ENCODE measurements around the gene TSPOAP1. TPM values are rescaled to one million over a fixed set of nuclear protein-coding genes. Genes with fewer than 3 reads are reported as not detected.
A peak's percentile ranks its signal among the peaks of the same experiment; 100 is the strongest.

TSPOAP1 gene
- total RNA-seq, 1 donor from 2014 or later = 0.05 TPM

DNA sequence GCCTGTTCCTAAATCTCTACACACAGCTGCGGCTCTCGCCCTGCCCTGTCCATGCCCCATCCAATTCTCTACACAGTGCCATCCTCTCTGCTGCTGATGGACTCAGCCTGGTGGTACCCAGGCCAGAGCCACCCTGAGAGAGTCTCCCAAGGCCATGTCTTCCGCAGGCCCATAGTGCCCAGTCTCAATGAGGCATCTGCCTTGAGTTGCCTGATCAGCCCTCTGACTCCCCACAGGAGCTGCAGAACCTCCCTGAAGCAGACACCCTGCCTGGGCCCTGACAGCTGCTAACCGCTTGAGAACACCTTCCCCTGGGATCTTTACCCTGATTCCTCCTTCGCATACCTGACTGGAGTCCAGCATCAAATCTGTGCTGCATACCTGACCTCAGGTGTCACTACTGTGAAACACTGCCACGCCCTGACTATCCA, 13.3 kb downstream of the TSPOAP1 start:
- Mint-ChIP-seq H3K36me3 (ENCODE audit: unreplicated experiment) (no peaks in the 10 kb centered on the region), H3K27ac (ENCODE audit: unreplicated experiment) (no peak overlapping the region), H3K4me1 (ENCODE audit: unreplicated experiment) (no peaks in the 10 kb centered on the region), H3K27me3 (ENCODE audit: unreplicated experiment) (peaks cover 11% of the 10 kb centered on the region), H3K9me3 (ENCODE audit: unreplicated experiment) (no peaks in the 10 kb centered on the region), H3K4me3 (ENCODE audit: unreplicated experiment) (no peak overlapping the region)
- TF ChIP-seq CTCF (IDR thresholded peaks at IDR 0.05) = no peak
- peak; percentile 66 for DNase-seq (ENCODE audit: extremely low spot score, unreplicated experiment)

GRCh38 chr17:58314706-58315015, 13.9 kb downstream of the TSPOAP1 start:
- DNase-seq (ENCODE audit: extremely low spot score, unreplicated experiment) = peak; percentile 27
- no peak overlapping the region for H3K4me3 Mint-ChIP-seq (ENCODE audit: unreplicated experiment)
- no peaks in the 10 kb centered on the region for H3K9me3 Mint-ChIP-seq (ENCODE audit: unreplicated experiment)
- no peak for TF ChIP-seq CTCF (IDR thresholded peaks at IDR 0.05)
- H3K4me1 Mint-ChIP-seq (ENCODE audit: unreplicated experiment) = no peaks in the 10 kb centered on the region
- no peaks in the 10 kb centered on the region for H3K36me3 Mint-ChIP-seq (ENCODE audit: unreplicated experiment)
- peaks cover 11% of the 10 kb centered on the region for H3K27me3 Mint-ChIP-seq (ENCODE audit: unreplicated experiment)
- H3K27ac Mint-ChIP-seq (ENCODE audit: unreplicated experiment) = no peak overlapping the region

DNA sequence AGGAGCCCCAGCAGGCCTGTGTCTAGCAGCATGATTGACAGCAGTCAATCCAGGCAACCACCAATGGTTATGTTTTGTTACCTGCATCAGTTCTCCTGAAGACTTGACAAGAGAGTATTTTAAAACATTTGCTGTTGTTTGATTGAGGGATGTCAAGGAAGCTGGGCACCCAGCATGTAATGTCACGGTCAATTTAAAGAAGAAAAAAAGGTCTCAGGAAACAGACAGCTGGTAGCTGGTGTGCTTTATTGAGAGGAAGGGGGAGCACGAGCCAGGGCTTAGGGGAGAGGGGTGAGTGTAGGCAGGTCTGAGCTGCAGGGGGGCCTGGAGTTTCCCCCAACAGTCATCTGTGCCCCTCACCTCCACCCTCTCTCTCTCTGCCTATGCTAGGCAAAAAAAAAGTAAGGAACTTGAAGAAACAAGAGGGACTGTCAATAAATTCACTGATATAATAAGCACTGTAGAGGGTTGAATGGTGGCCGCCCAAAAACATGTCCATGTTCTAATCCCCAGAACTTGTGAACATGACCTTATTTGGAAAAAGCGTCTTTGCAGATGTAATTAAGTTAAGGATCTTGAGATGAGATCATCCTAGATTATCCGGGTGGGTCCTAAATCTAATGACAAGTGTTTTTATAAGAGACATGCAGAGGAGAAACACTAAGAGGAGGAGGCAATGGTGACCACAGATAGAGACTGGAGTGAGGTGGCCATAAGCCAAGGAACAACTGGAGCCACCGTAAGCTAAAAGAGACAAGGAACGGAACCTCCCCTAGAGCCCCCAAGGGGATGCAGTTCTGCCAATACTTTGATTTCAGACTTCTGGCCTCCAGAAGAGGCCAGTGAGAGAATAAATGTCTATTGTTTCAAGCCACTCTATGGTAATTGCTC, 14.5 kb downstream of the TSPOAP1 start:
- Mint-ChIP-seq H3K36me3 (ENCODE audit: unreplicated experiment) (no peaks in the 10 kb centered on the region), H3K4me3 (ENCODE audit: unreplicated experiment) (no peak overlapping the region), H3K9me3 (ENCODE audit: unreplicated experiment) (no peaks in the 10 kb centered on the region), H3K4me1 (ENCODE audit: unreplicated experiment) (no peaks in the 10 kb centered on the region), H3K27ac (ENCODE audit: unreplicated experiment) (no peak overlapping the region), H3K27me3 (ENCODE audit: unreplicated experiment) (peaks cover 11% of the 10 kb centered on the region)
- no peak for TF ChIP-seq CTCF (IDR thresholded peaks at IDR 0.05)
- DNase-seq (ENCODE audit: extremely low spot score, unreplicated experiment) = peak; percentile 38

- Mint-ChIP-seq H3K36me3 (ENCODE audit: unreplicated experiment) (no peaks in the 10 kb centered on the region), H3K27ac (ENCODE audit: unreplicated experiment) (no peak overlapping the region), H3K4me1 (ENCODE audit: unreplicated experiment) (no peaks in the 10 kb centered on the region), H3K4me3 (ENCODE audit: unreplicated experiment) (no peak overlapping the region), H3K27me3 (ENCODE audit: unreplicated experiment) (peaks cover 11% of the 10 kb centered on the region), H3K9me3 (ENCODE audit: unreplicated experiment) (no peaks in the 10 kb centered on the region)
- TF ChIP-seq CTCF (IDR thresholded peaks at IDR 0.05) = no peak
- DNase-seq (ENCODE audit: extremely low spot score, unreplicated experiment) = peak; percentile 7
Measured at GRCh38 chr17:58312829-58313228, 15.8 kb downstream of the TSPOAP1 start.

- Mint-ChIP-seq H3K4me1 (ENCODE audit: unreplicated experiment) (no peaks in the 10 kb centered on the region), H3K9me3 (ENCODE audit: unreplicated experiment) (no peaks in the 10 kb centered on the region), H3K27me3 (ENCODE audit: unreplicated experiment) (peaks cover 14% of the 10 kb centered on the region), H3K4me3 (ENCODE audit: unreplicated experiment) (no peak overlapping the region), H3K27ac (ENCODE audit: unreplicated experiment) (no peak overlapping the region), H3K36me3 (ENCODE audit: unreplicated experiment) (no peaks in the 10 kb centered on the region)
- no peak for TF ChIP-seq CTCF (IDR thresholded peaks at IDR 0.05)
- peak; percentile 84 for DNase-seq (ENCODE audit: extremely low spot score, unreplicated experiment)
Measured at GRCh38 chr17:58312021-58312630, 16.5 kb downstream of the TSPOAP1 start.
